K562 (cell line): ENCODE data around the gene ALS2CL. TPM values are rescaled to one million over a fixed set of nuclear protein-coding genes. Genes with fewer than 3 reads are reported as not detected.

Source experiments
- ATAC-seq: fragments of 200-7000 bp; cut with Tn5 transposase; 3 replicates; pipeline ENCODE4 v1.9.1; 2020; ENCODE audit warnings: moderate library complexity
- BruUV-seq: library from RNA; stranded (reverse); fragments of 400-500 nt; replicated peaks from 2 replicates; lab custom pipeline; 2021; lab: Mats Ljungman, UMichigan
- CTCF ChIA-PET: fragments of 300-600 bp; formaldehyde crosslinking; extraction: SDS; loops from one replicate; lab custom pipeline; 2021; ENCODE audit warnings: low intra/inter-chr PET ratio; lab: Yijun Ruan, JAX
- POLR2A ChIA-PET: fragments of 300-600, 350-650 bp; sonication (Branson Sonifier 250); formaldehyde crosslinking; extraction: SDS; loops from one replicate; lab custom pipeline; 2021; ENCODE audit warnings: antibody characterized with exemption, inconsistent platforms; lab: Yijun Ruan, JAX
- DNase-seq, 4 experiments: peaks; one replicate each; pipeline versions ENCODE4 v3.0.0 to v3.0.0-alpha.2; 2011 to 2018; ENCODE audit warnings: low spot score in 3 of 4, mixed read lengths in 3 of 4; ENCODE audit errors: extremely low read depth in 1 of 4
- FAIRE-seq: peaks from 2 replicates; lab custom pipeline; 2011; peaks lifted over from hg19 to GRCh38; lab: Jason Lieb, UNC
- H2AFZ ChIP-seq: 2 replicates; pipeline ENCODE4 v1.6.0; 2011; ENCODE audit warnings: low read depth, low read length, control low read depth, inconsistent platforms
- H3K27ac ChIP-seq: fragments of 200-600 bp; 3 replicates; pipeline ENCODE4 v1.8.0; 2011; ENCODE audit warnings: low read depth, mild to moderate bottlenecking, control low read depth, inconsistent platforms, low read length, moderate library complexity, mixed read lengths; ENCODE audit errors: extremely low read depth
- H3K27me3 ChIP-seq, 2 experiments: fragments of 300-600 bp in 1 of 2; 2 replicates in 1 of 2; 3 replicates in 1 of 2; pipeline versions ENCODE4 v1.6.0 to v1.8.0; 2011; ENCODE audit warnings: inconsistent platforms in 2 of 2, low read length in 2 of 2, mild to moderate bottlenecking in 1 of 2, mixed read lengths in 1 of 2, moderate library complexity in 1 of 2; ENCODE audit not compliant: control insufficient read depth in 2 of 2, insufficient read depth in 2 of 2
- H3K36me3 ChIP-seq: fragments of 300-600 bp; 3 replicates; pipeline ENCODE4 v1.8.0; 2011; ENCODE audit warnings: mild to moderate bottlenecking, low read length, inconsistent platforms; ENCODE audit not compliant: control insufficient read depth, insufficient read depth
- H3K4me1 ChIP-seq, 2 experiments: fragments of 200-600 bp in 1 of 2; replicated peaks in 1 of 2; 2 replicates in 1 of 2; 3 replicates in 1 of 2; pipeline versions ENCODE4 v1.5.1 to v1.8.0; 2011; ENCODE audit warnings: inconsistent platforms in 2 of 2, low read length in 2 of 2, mild to moderate bottlenecking in 1 of 2, mixed read lengths in 1 of 2, moderate library complexity in 1 of 2; ENCODE audit not compliant: control insufficient read depth in 2 of 2, insufficient read depth in 2 of 2
- H3K4me2 ChIP-seq: 2 replicates; pipeline ENCODE4 v1.6.1; 2011; ENCODE audit warnings: low read length, control low read depth, inconsistent platforms, mixed read lengths; ENCODE audit not compliant: insufficient read depth
- H3K4me3 ChIP-seq: fragments of 200-600 bp; sonication (generic), shearing (Covaris generic); 2 replicates; pipeline ENCODE4 v1.5.1; 2016; ENCODE audit warnings: control low read depth, inconsistent platforms
- H3K79me2 ChIP-seq: fragments of 200-600 bp; 3 replicates; pipeline ENCODE4 v1.8.0; 2011; ENCODE audit warnings: low read length, inconsistent platforms; ENCODE audit not compliant: control insufficient read depth, insufficient read depth
- H3K9ac ChIP-seq, 2 experiments: 2 replicates each; pipeline versions ENCODE4 v1.6.0 to v1.6.1; 2011; ENCODE audit warnings: low read depth in 2 of 2, low read length in 2 of 2, control low read depth in 1 of 2, inconsistent platforms in 1 of 2, mild to moderate bottlenecking in 1 of 2, mixed read lengths in 1 of 2; ENCODE audit not compliant: insufficient read depth in 1 of 2
- H3K9me1 ChIP-seq: one replicate; pipeline ENCODE4 v1.6.0; 2011; ENCODE audit warnings: inconsistent platforms, mild to moderate bottlenecking, low read length, moderate library complexity; ENCODE audit not compliant: control insufficient read depth, insufficient read depth
- H3K9me3 ChIP-seq: replicated peaks from 2 replicates; pipeline ENCODE4 v1.5.1; 2011; ENCODE audit warnings: low read depth, low read length, inconsistent platforms; ENCODE audit not compliant: control insufficient read depth, insufficient read depth
- H4K20me1 ChIP-seq: replicated peaks from 2 replicates; pipeline ENCODE4 v1.6.1; 2011; ENCODE audit warnings: low read length, inconsistent platforms, mixed read lengths; ENCODE audit not compliant: control insufficient read depth, insufficient read depth
- CTCF ChIP-seq, 3 experiments: IDR thresholded peaks in 2 of 3; conservative IDR thresholded peaks in 1 of 3; 2 replicates each; pipeline ENCODE4 v1.5.1; 2011 to 2012; ENCODE audit warnings: low read length in 3 of 3, mild to moderate bottlenecking in 3 of 3, control low read depth in 2 of 3, improper control_type of control experiment in 1 of 3, inconsistent platforms in 1 of 3, low read depth in 1 of 3, mixed read lengths in 1 of 3, moderate library complexity in 1 of 3; ENCODE audit not compliant: insufficient read depth in 2 of 3
- JUN ChIP-seq, 2 experiments: sonication (generic) in 1 of 2; formaldehyde crosslinking in 1 of 2; IDR thresholded peaks; 2 replicates each; pipeline versions ENCODE4 v1.6.1 to v1.8.0; 2012 to 2022; ENCODE audit warnings: borderline replicate concordance in 2 of 2, mild to moderate bottlenecking in 2 of 2, improper control_type of control experiment in 1 of 2, low read depth in 1 of 2, low read length in 1 of 2, missing genetic modification reagents in 1 of 2
- SIN3B ChIP-seq: fragments of 450-650 bp; IDR thresholded peaks from 2 replicates; pipeline ENCODE4 v1.6.1; 2017; ENCODE audit warnings: low read depth, mild to moderate bottlenecking, moderate library complexity
- TFAP4 ChIP-seq: sonication (generic); formaldehyde crosslinking; IDR thresholded peaks from 2 replicates; pipeline ENCODE4 v1.8.0; 2022; ENCODE audit warnings: missing genetic modification reagents, mild to moderate bottlenecking, moderate library complexity, borderline replicate concordance
- WGBS: fragments of 100-300 bp; shearing (Covaris generic); methylation state at CpG from one replicate; pipeline ENCODE4 v1.1.6; 2016; ENCODE audit warnings: low coverage, mixed read lengths; ENCODE audit not compliant: insufficient coverage; ENCODE audit errors: missing lambda C conversion rate; 5-methylcytosine and 5-hydroxymethylcytosine counted together
- in situ Hi-C: fragments of 300-500 bp; cut with MboI; formaldehyde crosslinking; loops from 4 replicates; pipeline ENCODE4 v1.15.0; 2018; ENCODE audit warnings: inconsistent platforms, mixed read lengths
- intact Hi-C: fragments of 100-400 bp; cut with micrococcal nuclease; formaldehyde crosslinking; loops from 2 replicates; pipeline ENCODE4 v1.14.2; 2022
- polyA plus RNA-seq, 8 experiments: library from polyadenylated mRNA; depleted of rRNA in 4 of 8; stranded (reverse) in 5 of 8; unstranded in 3 of 8; fragments of >200 nt; fragmentation: Nextera tagmentation in 2 of 8; fragmentation: Illumina TruSeq in 1 of 8; extraction: Ambion mirVana in 2 of 8; extraction: Trizol in 1 of 8; gene quantifications; 2 replicates each; pipeline versions ENCODE4 v1.2.1 to v1.2.3, GENCODE V29; 2011 to 2014; ENCODE audit warnings: inconsistent platforms in 1 of 8, missing spikeins in 1 of 8
- total RNA-seq, 7 experiments: library from RNA; depleted of rRNA in 6 of 7; stranded (reverse); fragments of >200 nt in 6 of 7; fragmentation: Illumina TruSeq in 2 of 7; extraction: Trizol in 2 of 7; gene quantifications; 2 replicates each; pipeline versions ENCODE4 v1.2.1 to v1.2.3, GENCODE V29; 2011 to 2021; ENCODE audit warnings: low replicate concordance in 1 of 7

ALS2CL gene
- total and polyA plus RNA-seq, 9 of the 15 experiments (the other 6 are each of a cell fraction or from before 2014, with no cell fraction given): 0.03 to 0.13 (median 0.05) TPM; not detected in 3

GRCh38 chr3:46690798-46691197, 2.7 kb downstream of the ALS2CL start:
- H3K36me3 ChIP-seq: no peaks in the 10 kb centered on the region
- ChIA-PET CTCF (interaction anchor here (0.6 kb wide), 2 partner anchors 155 to 1746 kb away, joined by 3 to 5 read pairs; no protein-coding TSS in a partner anchor), POLR2A (interaction anchor here (0.6 to 0.7 kb wide), 2 partner anchors 187 to 1023 kb away, joined by 3 read pairs; partner anchors contain the start of gene PTH1R)
- TF ChIP-seq SIN3B (no peak), TFAP4 (CRISPR knock-in tag) (0 out of 2 replicates have a peak, but pooled peaks have one; percentile 20)
- no peaks in the 10 kb centered on the region for H3K79me2 ChIP-seq
- H3K4me3 ChIP-seq: no peak overlapping the region
- H2AFZ ChIP-seq: no peak overlapping the region
- in situ Hi-C loops (no loop called here), intact Hi-C loops (no loop called here)
- no peak overlapping the region for H3K9ac ChIP-seq
- no peaks in the 10 kb centered on the region for H3K9me1 ChIP-seq
- H3K4me1 ChIP-seq: peaks cover 0 to 30% of the 10 kb centered on the region in 2 experiments; a peak in 2 of 5 replicates
- H3K4me2 ChIP-seq: no peak overlapping the region
- no TSS peak for BruUV-seq
- FAIRE-seq: no peak
- H3K9me3 ChIP-seq: no peaks in the 10 kb centered on the region
- 1% methylated on average over 5 of the region's 5 CpGs for WGBS
- peaks cover 6 to 72% of the 10 kb centered on the region in 2 experiments; a peak in 4 of 5 replicates for H3K27me3 ChIP-seq
- peaks cover 14% of the 10 kb centered on the region for H4K20me1 ChIP-seq
- no peak overlapping the region for H3K27ac ChIP-seq
- DNase-seq: no peak
- ATAC-seq: no peak

GRCh38 chr3:46685446-46685845, 8.0 kb downstream of the ALS2CL start:
- no peak overlapping the region for H3K4me2 ChIP-seq
- H3K9me3 ChIP-seq: no peaks in the 10 kb centered on the region
- no peak for DNase-seq
- peaks cover 25% of the 10 kb centered on the region for H4K20me1 ChIP-seq
- H3K9me1 ChIP-seq: peaks cover 5% of the 10 kb centered on the region
- TF ChIP-seq CTCF (IDR thresholded peaks at IDR 0.05 in 2 of 3, conservative IDR thresholded peaks at IDR 0.05 in 1 of 3; ENCODE audit: insufficient read depth in 2 of 3, low read depth in 1 of 3, low read length in 3 of 3) (peak in 2 of 3 experiments; percentile 19 to 24; a peak in 1 of 6 replicates), JUN (IDR thresholded peaks at IDR 0.05; ENCODE audit: borderline replicate concordance, low read depth, low read length) (no peak), JUN (CRISPR knock-in tag; IDR thresholded peaks at IDR 0.05; ENCODE audit: borderline replicate concordance) (no peak)
- no peaks in the 10 kb centered on the region for H3K79me2 ChIP-seq
- BruUV-seq: no TSS peak
- peaks cover 0 to 4% of the 10 kb centered on the region in 2 experiments; a peak in 1 of 5 replicates for H3K4me1 ChIP-seq
- ChIA-PET POLR2A (interaction anchor here (0.7 kb wide), 1 partner anchor 370 kb away, joined by 3 read pairs; no protein-coding TSS in a partner anchor), CTCF (no interaction called here)
- 4% methylated on average over 9 of the region's 9 CpGs for WGBS
- no peaks in the 10 kb centered on the region for H3K36me3 ChIP-seq
- H3K9ac ChIP-seq: no peak overlapping the region
- H3K27ac ChIP-seq: no peak overlapping the region
- peak; percentile 35; the same call in 2 of the 3 replicates for ATAC-seq
- intact Hi-C loops (no loop called here), in situ Hi-C loops (no loop called here)
- FAIRE-seq: no peak
- H2AFZ ChIP-seq: no peak overlapping the region
- H3K4me3 ChIP-seq: no peak overlapping the region
- peaks cover 24 to 97% of the 10 kb centered on the region in 2 experiments; a peak in 4 of 5 replicates for H3K27me3 ChIP-seq
